HepG2 (cell line): ENCODE data around the gene EXOC6B. TPM values are rescaled to one million over a fixed set of nuclear protein-coding genes. Genes with fewer than 3 reads are reported as not detected.

Experiments
- ATAC-seq: fragments of 200-7000 bp; cut with Tn5 transposase; 3 replicates; pipeline ENCODE4 v1.9.1; 2020; ENCODE audit warnings: mild to moderate bottlenecking, moderate library complexity
- BruUV-seq: library from RNA; stranded (reverse); fragments of 400-500 nt; replicated peaks from 2 replicates; lab custom pipeline; 2021; lab: Mats Ljungman, UMichigan
- CTCF ChIA-PET: fragments of 300-600 bp; formaldehyde crosslinking; extraction: SDS; loops from one replicate; lab custom pipeline; 2021; ENCODE audit warnings: low total read pairs, inconsistent platforms, low intra/inter-chr PET ratio; lab: Yijun Ruan, JAX
- POLR2A ChIA-PET: fragments of 350-600 bp; sonication (Branson Sonifier 250); formaldehyde crosslinking; loops from one replicate; lab custom pipeline; 2020; ENCODE audit warnings: antibody characterized with exemption, inconsistent platforms; lab: Yijun Ruan, JAX
- DNase-seq: peaks from one replicate; pipeline ENCODE4 v3.0.0-alpha.2; 2015; ENCODE audit warnings: low spot score
- FAIRE-seq: peaks from 3 replicates; lab custom pipeline; 2011; peaks lifted over from hg19 to GRCh38; lab: Jason Lieb, UNC
- H2AFZ ChIP-seq: one replicate; pipeline ENCODE4 v1.6.1; 2011; ENCODE audit warnings: low read length, inconsistent platforms
- H3K27ac ChIP-seq: fragments of 300-600 bp; 3 replicates; pipeline ENCODE4 v1.8.0; 2011; ENCODE audit warnings: mixed run types, mild to moderate bottlenecking, mixed read lengths, low read length, inconsistent platforms; ENCODE audit not compliant: insufficient read depth; ENCODE audit errors: extremely low read length
- H3K27me3 ChIP-seq, 2 experiments: fragments of 200-600 bp in 1 of 2; 2 replicates in 1 of 2; 3 replicates in 1 of 2; pipeline versions ENCODE4 v1.6.0 to v1.8.0; 2011; ENCODE audit warnings: low read length in 2 of 2, mild to moderate bottlenecking in 2 of 2, moderate library complexity in 2 of 2, inconsistent platforms in 1 of 2; ENCODE audit not compliant: insufficient read depth in 2 of 2, control insufficient read depth in 1 of 2
- H3K36me3 ChIP-seq, 2 experiments: fragments of 200-600 bp in 1 of 2; replicated peaks in 1 of 2; 2 replicates in 1 of 2; 3 replicates in 1 of 2; pipeline versions ENCODE4 v1.5.1 to v1.8.0; 2011; ENCODE audit warnings: low read length in 2 of 2, inconsistent platforms in 1 of 2; ENCODE audit not compliant: insufficient read depth in 2 of 2, control insufficient read depth in 1 of 2
- H3K4me1 ChIP-seq: 2 replicates; pipeline ENCODE4 v1.5.1; 2012; ENCODE audit warnings: low read length, inconsistent platforms; ENCODE audit not compliant: insufficient read depth
- H3K4me2 ChIP-seq: 2 replicates; pipeline ENCODE4 v1.6.0; 2011; ENCODE audit warnings: low read depth, low read length, inconsistent platforms
- H3K4me3 ChIP-seq, 3 experiments: fragments of 200-600 bp in 1 of 3; sonication (generic), shearing (Covaris generic) in 1 of 3; replicated peaks in 1 of 3; 2 replicates each; pipeline ENCODE4 v1.5.1; 2011 to 2016; ENCODE audit warnings: low read length in 3 of 3, inconsistent platforms in 2 of 3, low read depth in 2 of 3, mild to moderate bottlenecking in 2 of 3, control low read depth in 1 of 3, mixed read lengths in 1 of 3; ENCODE audit not compliant: insufficient read depth in 1 of 3
- H3K79me2 ChIP-seq: one replicate; pipeline ENCODE4 v1.6.1; 2011; ENCODE audit warnings: low read length, inconsistent platforms; ENCODE audit not compliant: insufficient read depth
- H3K9ac ChIP-seq: 2 replicates; pipeline ENCODE4 v1.6.0; 2011; ENCODE audit warnings: mild to moderate bottlenecking, low read depth, low read length, inconsistent platforms; ENCODE audit not compliant: insufficient read depth
- H3K9me3 ChIP-seq: 2 replicates; pipeline ENCODE4 v1.5.1; 2012; ENCODE audit warnings: mild to moderate bottlenecking, low read length
- H4K20me1 ChIP-seq: 2 replicates; pipeline ENCODE4 v1.6.0; 2011; ENCODE audit warnings: inconsistent platforms, mild to moderate bottlenecking, low read length, moderate library complexity; ENCODE audit not compliant: insufficient read depth
- ATF5 ChIP-seq: sonication (generic); formaldehyde crosslinking; IDR thresholded peaks from 2 replicates; pipeline ENCODE4 v1.4.0; 2020; ENCODE audit warnings: mild to moderate bottlenecking, low read depth, missing genetic modification reagents
- BCL6 ChIP-seq: IDR thresholded peaks from 2 replicates; pipeline ENCODE4 v1.6.1; 2016; ENCODE audit warnings: missing genetic modification reagents, missing compliant biosample characterization
- EP300 ChIP-seq, 3 experiments: sonication (generic) in 1 of 3; formaldehyde crosslinking in 1 of 3; IDR thresholded peaks; 2 replicates each; pipeline versions ENCODE4 v1.5.1 to v1.6.1; 2011 to 2020; ENCODE audit warnings: low read depth in 2 of 3, low read length in 2 of 3, borderline replicate concordance in 1 of 3, improper control_type of control experiment in 1 of 3, mild to moderate bottlenecking in 1 of 3, missing genetic modification reagents in 1 of 3, moderate library complexity in 1 of 3
- FOXA1 ChIP-seq, 2 experiments: fragments of 450-650 bp in 1 of 2; sonication (generic) in 1 of 2; formaldehyde crosslinking in 1 of 2; IDR thresholded peaks; 2 replicates each; pipeline versions ENCODE4 v1.4.0 to v1.6.1; 2016 to 2020; ENCODE audit warnings: missing genetic modification reagents in 1 of 2
- FOXP1 ChIP-seq, 2 experiments: fragments of 450-650 bp in 1 of 2; IDR thresholded peaks; 2 replicates each; pipeline ENCODE4 v1.6.1; 2017 to 2018; ENCODE audit warnings: antibody characterized with exemption in 1 of 2
- GATAD2A ChIP-seq: IDR thresholded peaks from 2 replicates; pipeline ENCODE4 v1.6.1; 2016
- MBD4 ChIP-seq: IDR thresholded peaks from 2 replicates; pipeline ENCODE4 v1.6.1; 2012; ENCODE audit warnings: low read length, inconsistent platforms, borderline replicate concordance
- NFIC ChIP-seq: IDR thresholded peaks from 2 replicates; pipeline ENCODE4 v1.6.1; 2012; ENCODE audit warnings: mild to moderate bottlenecking, low read length, inconsistent platforms
- PAWR ChIP-seq: sonication (generic); formaldehyde crosslinking; IDR thresholded peaks from 2 replicates; pipeline ENCODE4 v1.4.0; 2020; ENCODE audit warnings: missing genetic modification reagents, mild to moderate bottlenecking, borderline replicate concordance
- PLRG1 ChIP-seq: fragments of 450-650 bp; conservative IDR thresholded peaks from 2 replicates; pipeline ENCODE4 v1.6.1; 2016
- RELA ChIP-seq: sonication (generic); formaldehyde crosslinking; IDR thresholded peaks from 2 replicates; pipeline ENCODE4 v1.4.0; 2020; ENCODE audit warnings: missing genetic modification reagents
- SAP130 ChIP-seq: IDR thresholded peaks from 2 replicates; pipeline ENCODE4 v1.6.1; 2016; ENCODE audit warnings: low read depth
- SKIL ChIP-seq: sonication (generic); formaldehyde crosslinking; IDR thresholded peaks from 2 replicates; pipeline ENCODE4 v1.8.0; 2022; ENCODE audit warnings: missing genetic modification reagents, mild to moderate bottlenecking, moderate library complexity, borderline replicate concordance
- SNAI1 ChIP-seq: sonication (generic); formaldehyde crosslinking; IDR thresholded peaks from 2 replicates; pipeline ENCODE4 v1.5.0; 2020; ENCODE audit warnings: mild to moderate bottlenecking, missing genetic modification reagents, borderline replicate concordance
- SOX5 ChIP-seq: IDR thresholded peaks from 2 replicates; pipeline ENCODE4 v1.6.1; 2016; ENCODE audit warnings: borderline replicate concordance
- TBL1XR1 ChIP-seq: fragments of 150-350 bp; IDR thresholded peaks from 2 replicates; pipeline ENCODE4 v1.6.1; 2014; ENCODE audit warnings: borderline replicate concordance, low read length; ENCODE audit not compliant: partially characterized antibody
- TBX3 ChIP-seq: fragments of 450-650 bp; IDR thresholded peaks from 2 replicates; pipeline ENCODE4 v1.6.1; 2017; ENCODE audit warnings: antibody characterized with exemption, mild to moderate bottlenecking, inconsistent platforms, borderline replicate concordance
- TEAD3 ChIP-seq: optimal IDR thresholded peaks from 2 replicates; pipeline ENCODE3; 2016; ENCODE audit warnings: borderline replicate concordance
- THRA ChIP-seq: sonication (generic); formaldehyde crosslinking; IDR thresholded peaks from 2 replicates; pipeline ENCODE4 v1.4.0; 2020; ENCODE audit warnings: missing genetic modification reagents, borderline replicate concordance
- ZNF225 ChIP-seq: sonication (generic); formaldehyde crosslinking; IDR thresholded peaks from 2 replicates; pipeline ENCODE4 v1.4.0; 2020; ENCODE audit warnings: mild to moderate bottlenecking, missing genetic modification reagents
- WGBS: methylation state at CpG from one replicate; pipeline ENCODE4 v1.1.6; 2017; ENCODE audit warnings: low lambda C conversion rate; 5-methylcytosine and 5-hydroxymethylcytosine counted together
- in situ Hi-C: cut with HindIII; loops from 2 replicates; pipeline ENCODE4 v1.10.0; 2017; ENCODE audit warnings: low pct_unique_long_range_greater_than_20kb; ENCODE audit not compliant: extremely low pct_ligation_motif_present
- intact Hi-C: fragments of 100-400 bp; cut with micrococcal nuclease; formaldehyde crosslinking; loops from one replicate; pipeline ENCODE4 v1.10.0; 2022; ENCODE audit not compliant: unreplicated experiment
- polyA plus RNA-seq, 8 experiments: library from polyadenylated mRNA; depleted of rRNA in 3 of 8; stranded (reverse) in 7 of 8; unstranded in 1 of 8; fragments of >200 nt; fragmentation: Illumina TruSeq in 4 of 8; extraction: Trizol in 4 of 8; gene quantifications; 2 replicates each; pipeline versions ENCODE4 v1.2.1 to v1.2.3, GENCODE V29; 2011 to 2016; ENCODE audit warnings: low read depth in 4 of 8, missing spikeins in 1 of 8, mixed read lengths in 1 of 8; ENCODE audit not compliant: insufficient read depth in 1 of 8
- total RNA-seq, 5 experiments: library from RNA; depleted of rRNA; stranded (reverse); fragments of >200 nt; fragmentation: Illumina TruSeq; extraction: Trizol; gene quantifications; 2 replicates each; pipeline ENCODE4 v1.2.3, GENCODE V29; 2016; ENCODE audit warnings: low read depth in 1 of 5

EXOC6B gene
- total and polyA plus RNA-seq, 2 of the 13 experiments (the other 11 are each of a cell fraction or from before 2014, with no cell fraction given): 9.1 to 15.9 TPM

- Histone ChIP-seq H4K20me1 (no peaks in the 10 kb centered on the region), H3K27me3 (no peaks in the 10 kb centered on the region), H2AFZ (no peak overlapping the region), H3K36me3 (no peaks in the 10 kb centered on the region), H3K9me3 (no peaks in the 10 kb centered on the region), H3K4me1 (peaks cover 21% of the 10 kb centered on the region), H3K79me2 (no peaks in the 10 kb centered on the region), H3K9ac (no peak overlapping the region), H3K27ac (no peak overlapping the region), H3K4me2 (no peak overlapping the region), H3K4me3 (no peak overlapping the region)
- BruUV-seq: no TSS peak
- peak; percentile 79 for DNase-seq
- ChIA-PET CTCF (no interaction called here), POLR2A (no interaction called here)
- peak; percentile 63 for ATAC-seq
- in situ Hi-C loops (loop anchor here (5.0 to 25.0 kb wide), 3 partner anchors 159 to 1206 kb away; no protein-coding TSS in a partner anchor), intact Hi-C loops (loop anchor here (5.0 kb wide), 1 partner anchor 806 kb away; no protein-coding TSS in a partner anchor)
- 50% methylated on average over 2 of the region's 2 CpGs for WGBS
- no peak for FAIRE-seq
- no peak for TF ChIP-seq RELA (CRISPR knock-in tag)
- TF ChIP-seq FOXA1 (IDR thresholded peaks at IDR 0.05): no peak
- peak; percentile 39; the same call in 1 of the 2 replicates for TF ChIP-seq FOXA1 (CRISPR knock-in tag; IDR thresholded peaks at IDR 0.05)
- TF ChIP-seq FOXP1 (IDR thresholded peaks at IDR 0.05): no peak
- peak; percentile 38; the same call in 1 of the 2 replicates for TF ChIP-seq FOXP1 (CRISPR knock-in tag; IDR thresholded peaks at IDR 0.05)
- no peak for TF ChIP-seq SNAI1 (CRISPR knock-in tag)
- TF ChIP-seq THRA (CRISPR knock-in tag): peak; percentile 70; the same call in 1 of the 2 replicates
- TF ChIP-seq GATAD2A (CRISPR knock-in tag): peak; percentile 59; the same call in 1 of the 2 replicates
- peak; percentile 80 for TF ChIP-seq TBL1XR1
- TF ChIP-seq BCL6 (CRISPR knock-in tag): peak; percentile 83
- no peak for TF ChIP-seq PLRG1
- no peak for TF ChIP-seq PAWR
- peak; percentile 82; the same call in 1 of the 2 replicates for TF ChIP-seq SKIL (CRISPR knock-in tag)
- peak in 1 of 2 experiments; percentile 69; a peak in 2 of 4 replicates for TF ChIP-seq EP300 (IDR thresholded peaks at IDR 0.05; ENCODE audit: low read depth in 2 of 2, low read length in 2 of 2)
- no peak for TF ChIP-seq EP300 (CRISPR knock-in tag; IDR thresholded peaks at IDR 0.05; ENCODE audit: borderline replicate concordance)
- TF ChIP-seq SOX5 (CRISPR knock-in tag): peak; percentile 50; the same call in 1 of the 2 replicates
- peak; percentile 62 for TF ChIP-seq NFIC
- peak; percentile 52; the same call in 1 of the 2 replicates for TF ChIP-seq TBX3
- peak; percentile 40; the same call in 1 of the 2 replicates for TF ChIP-seq SAP130
- TF ChIP-seq ZNF225 (CRISPR knock-in tag): no peak
- no peak for TF ChIP-seq ATF5
- 0 out of 2 replicates have a peak, but pooled peaks have one; percentile 38 for TF ChIP-seq MBD4
- TF ChIP-seq TEAD3 (CRISPR knock-in tag): peak; percentile 33
These were observed 82.4 kb downstream of the EXOC6B start for GRCh38 chr2:72743481-72743880.
